Mucosa of descending colon (tissue), 3 donors: ENCODE data around the gene POLA2. TPM values are rescaled to one million over a fixed set of nuclear protein-coding genes. Genes with fewer than 3 reads are reported as not detected.

ENCODE experiments used
- ATAC-seq: fragments of 200-7000 bp; cut with Tn5 transposase; one replicate; pipeline ENCODE4 v1.9.1; 2020; ENCODE audit warnings: mild to moderate bottlenecking, moderate library complexity
- DNase-seq, 3 donors: peaks; one replicate each; pipeline ENCODE4 v3.0.0-alpha.2; 2020
- H3K36me3 ChIP-seq: fragments of 200-600 bp; one replicate; pipeline ENCODE4 v1.8.0; 2021; ENCODE audit warnings: low read depth, mild to moderate bottlenecking
- H3K4me1 ChIP-seq: fragments of 200-600 bp; one replicate; pipeline ENCODE4 v1.8.0; 2021; ENCODE audit warnings: low read depth, mild to moderate bottlenecking
- H3K4me3 ChIP-seq: fragments of 200-600 bp; one replicate; pipeline ENCODE4 v1.8.0; 2021; ENCODE audit warnings: mild to moderate bottlenecking
- H3K9me3 ChIP-seq: fragments of 200-600 bp; one replicate; pipeline ENCODE4 v1.8.0; 2021; ENCODE audit warnings: mild to moderate bottlenecking
- intact Hi-C, 2 donors: fragments of 100-400 bp; cut with DNase I in 1 of 2; cut with micrococcal nuclease in 1 of 2; formaldehyde crosslinking; loops; one replicate each; pipeline versions ENCODE4 v1.11.0 to v1.11.1; 2022; cut with DNase I, micrococcal nuclease
- total RNA-seq, 3 donors: library from RNA; stranded (reverse); fragmentation: NEBNext Ultra II Directional in 2 of 3; extraction: Animal tissue kit (Norgen Biotek cat#: 25700) in 2 of 3; gene quantifications; one replicate each; pipeline versions ENCODE4 v1.2.1 to v1.2.4, GENCODE V29; 2021 to 2023
- TF ChIP-seq, protein P1 (sequence below): fragments of 200-600 bp; IDR thresholded peaks from one replicate; pipeline ENCODE4 v1.8.0; 2022; ENCODE audit warnings: antibody characterized with exemption, mild to moderate bottlenecking
- donor health status: DM: no; HTN: no; CAD: no; lungs with moderate emphysema.
- donor health status: DM: no; HTN: no; CAD: no.
- donor health status: DM: no; HTN: yes; CAD: no.

Gene POLA2
- total RNA-seq, 3 donors from 2014 or later, result 8.9 to 14.4 (median 11.4) TPM

DNA sequence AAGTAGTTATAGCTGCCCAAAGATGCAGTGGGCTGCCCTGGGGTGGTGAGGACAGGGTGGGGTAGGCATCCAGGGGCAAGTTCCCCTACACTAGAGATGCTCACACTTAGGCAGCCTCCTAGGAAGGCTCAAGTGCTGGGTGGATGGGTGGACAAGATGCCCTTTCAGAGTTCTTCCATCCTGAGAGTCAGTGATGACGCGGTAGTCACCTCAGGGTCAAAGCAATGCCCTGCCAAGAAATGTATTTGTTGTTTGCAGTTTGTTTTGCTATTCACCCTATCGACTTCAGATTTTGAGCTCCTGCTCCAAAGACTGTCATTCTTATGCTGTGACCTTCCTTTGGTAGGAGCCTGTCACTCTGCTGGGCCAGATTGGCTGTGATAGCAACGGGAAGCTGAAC lies 18.9 kb downstream of the POLA2 start:
- TF ChIP-seq, protein P1, sequence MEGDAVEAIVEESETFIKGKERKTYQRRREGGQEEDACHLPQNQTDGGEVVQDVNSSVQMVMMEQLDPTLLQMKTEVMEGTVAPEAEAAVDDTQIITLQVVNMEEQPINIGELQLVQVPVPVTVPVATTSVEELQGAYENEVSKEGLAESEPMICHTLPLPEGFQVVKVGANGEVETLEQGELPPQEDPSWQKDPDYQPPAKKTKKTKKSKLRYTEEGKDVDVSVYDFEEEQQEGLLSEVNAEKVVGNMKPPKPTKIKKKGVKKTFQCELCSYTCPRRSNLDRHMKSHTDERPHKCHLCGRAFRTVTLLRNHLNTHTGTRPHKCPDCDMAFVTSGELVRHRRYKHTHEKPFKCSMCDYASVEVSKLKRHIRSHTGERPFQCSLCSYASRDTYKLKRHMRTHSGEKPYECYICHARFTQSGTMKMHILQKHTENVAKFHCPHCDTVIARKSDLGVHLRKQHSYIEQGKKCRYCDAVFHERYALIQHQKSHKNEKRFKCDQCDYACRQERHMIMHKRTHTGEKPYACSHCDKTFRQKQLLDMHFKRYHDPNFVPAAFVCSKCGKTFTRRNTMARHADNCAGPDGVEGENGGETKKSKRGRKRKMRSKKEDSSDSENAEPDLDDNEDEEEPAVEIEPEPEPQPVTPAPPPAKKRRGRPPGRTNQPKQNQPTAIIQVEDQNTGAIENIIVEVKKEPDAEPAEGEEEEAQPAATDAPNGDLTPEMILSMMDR, result no peak
- Histone ChIP-seq H3K36me3 (no peaks in the 10 kb centered on the region), H3K9me3 (no peaks in the 10 kb centered on the region), H3K4me3 (no peak overlapping the region), H3K4me1 (peaks cover 7% of the 10 kb centered on the region)
- ATAC-seq (no peak), DNase-seq (no peak)
- intact Hi-C loops, result no loop called here

DNA sequence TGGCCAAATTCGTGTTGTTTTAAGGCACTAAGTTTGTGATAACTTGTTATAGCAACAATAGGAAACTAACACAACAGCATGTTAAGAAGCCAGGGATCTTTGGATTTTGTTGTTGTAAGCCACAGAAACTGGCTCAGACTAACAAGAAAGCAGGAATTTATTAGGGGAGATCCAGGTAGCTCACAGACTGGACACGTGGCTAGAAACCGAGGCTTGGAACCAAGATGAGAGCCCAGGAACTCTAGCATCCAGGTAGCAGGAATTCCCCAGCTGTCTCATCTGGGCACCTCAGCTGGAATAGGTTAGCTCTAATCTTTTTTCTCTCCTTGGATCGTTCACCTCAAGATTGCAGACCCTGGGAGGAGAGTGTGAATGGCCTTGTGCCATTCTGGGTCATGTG lies 24.9 kb downstream of the POLA2 start:
- no peak for ATAC-seq
- Histone ChIP-seq H3K9me3 (no peaks in the 10 kb centered on the region), H3K36me3 (no peaks in the 10 kb centered on the region), H3K4me1 (peaks cover 7% of the 10 kb centered on the region), H3K4me3 (no peak overlapping the region)
- intact Hi-C loops, result no loop called here
- no peak for DNase-seq
- TF ChIP-seq, protein P1, result no peak

DNA sequence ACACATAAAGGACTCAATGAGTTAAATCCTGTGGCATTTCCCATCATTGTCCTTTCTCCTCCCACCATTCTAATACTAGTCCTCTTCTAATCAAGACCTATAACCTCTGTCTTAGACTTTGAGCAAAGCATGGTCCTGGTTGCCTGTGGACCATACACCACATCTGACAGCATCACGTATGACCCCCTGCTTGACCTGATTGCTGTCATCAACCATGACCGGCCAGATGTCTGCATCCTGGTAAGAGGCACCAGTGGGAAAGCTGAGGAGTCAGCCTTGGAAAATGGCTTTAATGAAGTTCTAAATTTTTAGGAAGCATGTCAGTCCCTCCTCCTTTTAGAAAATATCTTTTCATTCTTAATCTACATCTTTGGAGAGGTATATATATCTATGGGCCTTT lies 25.8 kb downstream of the POLA2 start:
- Histone ChIP-seq H3K9me3 (no peaks in the 10 kb centered on the region), H3K4me1 (peaks cover 11% of the 10 kb centered on the region), H3K4me3 (no peak overlapping the region), H3K36me3 (no peaks in the 10 kb centered on the region)
- intact Hi-C loops, result no loop called here
- TF ChIP-seq, protein P1, result no peak
- no peak for DNase-seq
- no peak for ATAC-seq

DNA sequence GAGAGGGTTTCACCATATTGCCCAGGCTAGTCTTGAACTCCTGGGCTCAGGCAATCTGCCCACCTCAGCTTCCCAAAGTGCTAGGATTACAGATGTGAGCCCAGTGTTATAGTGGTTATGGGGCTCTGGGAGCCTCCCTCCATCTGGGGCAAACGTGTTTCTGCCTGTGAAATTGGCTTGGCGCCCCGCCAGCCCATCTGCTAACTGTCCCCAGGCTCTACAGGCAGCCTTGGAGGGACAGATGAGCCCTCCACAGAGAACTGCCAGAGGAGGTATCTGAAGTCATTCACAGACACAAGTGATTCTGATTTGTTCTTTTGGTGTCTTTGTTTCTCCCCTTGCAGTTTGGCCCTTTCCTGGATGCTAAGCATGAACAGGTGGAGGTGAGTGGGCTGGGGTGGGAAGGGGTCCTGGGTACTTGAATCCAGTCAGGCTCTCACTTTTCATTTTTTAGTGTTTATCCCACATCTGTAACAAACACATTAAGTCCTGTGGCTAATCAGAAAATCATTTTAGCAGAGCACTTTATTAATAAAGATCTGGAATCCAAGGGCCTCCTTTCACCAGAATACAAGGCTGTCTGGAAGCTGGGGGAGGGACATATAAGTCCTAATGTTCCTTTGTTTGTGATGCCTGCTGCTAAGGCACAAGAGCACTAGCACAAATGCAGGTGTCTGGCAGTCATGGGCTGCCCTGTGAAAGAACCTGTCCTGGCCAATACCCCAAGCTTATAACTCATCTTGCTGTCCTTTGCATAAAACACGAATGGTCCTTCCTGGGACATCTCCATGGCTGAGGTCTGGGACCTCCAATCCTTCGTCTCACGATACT lies 27.2 kb downstream of the POLA2 start:
- Histone ChIP-seq H3K9me3 (no peaks in the 10 kb centered on the region), H3K4me1 (peaks cover 11% of the 10 kb centered on the region), H3K4me3 (no peak overlapping the region), H3K36me3 (no peaks in the 10 kb centered on the region)
- ATAC-seq (no peak), DNase-seq (no peak)
- intact Hi-C loops, result no loop called here
- TF ChIP-seq, protein P1, result no peak

DNA sequence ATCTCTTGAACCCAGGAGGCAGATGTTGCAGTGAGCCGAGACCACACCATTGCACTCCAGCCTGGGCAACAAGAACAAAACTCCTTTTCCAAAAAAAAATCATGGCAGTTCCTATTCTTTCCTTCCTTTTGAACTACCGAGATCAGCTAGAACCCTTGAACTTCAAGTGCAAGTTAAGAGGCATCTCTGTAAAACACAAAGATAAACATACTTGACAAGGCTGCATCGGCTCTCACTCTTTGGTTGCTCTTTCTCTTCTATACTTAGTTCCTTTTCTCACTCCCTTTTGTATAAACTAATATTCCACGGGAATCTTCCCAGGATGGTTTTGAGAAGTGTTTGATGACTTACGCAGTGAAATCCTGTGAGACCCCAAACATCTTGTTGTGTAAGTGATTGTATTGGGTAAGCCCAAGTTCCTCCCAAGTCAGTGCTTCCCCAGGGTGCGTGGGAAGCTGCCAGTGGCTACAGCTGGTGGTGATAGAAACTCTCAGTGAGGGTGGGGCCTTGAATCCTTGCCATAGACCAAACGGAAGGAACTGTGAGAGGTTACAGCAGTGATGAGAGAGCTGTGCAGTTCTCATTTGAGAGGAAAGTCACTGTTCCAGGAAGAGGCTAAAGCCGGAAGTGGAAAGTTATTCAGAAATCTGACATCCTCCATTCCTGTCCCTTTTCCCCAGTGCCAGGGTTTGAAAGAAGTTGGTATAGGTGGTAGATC lies 28.8 kb downstream of the POLA2 start:
- intact Hi-C loops, result no loop called here
- H3K36me3 ChIP-seq, result no peaks in the 10 kb centered on the region
- peak; percentile 87 for ATAC-seq
- DNase-seq, result peak; percentile 72 to 85 (median 81)
- TF ChIP-seq, protein P1, result no peak
- no peaks in the 10 kb centered on the region for H3K9me3 ChIP-seq
- peaks cover 11% of the 10 kb centered on the region for H3K4me1 ChIP-seq
- no peak overlapping the region for H3K4me3 ChIP-seq
